ENCODE results near the gene NUPR2. TPM values are rescaled to one million over a fixed set of nuclear protein-coding genes. Genes with fewer than 3 reads are reported as not detected.
"Not testable (repeated sequence)": the region's sequence is repeated elsewhere in the genome, so short reads cannot be mapped to it uniquely, and the experiment has no call there.

The NUPR2 gene
- total RNA-seq, 3 donors from 2014 or later (not counting 1 experiment from before 2014, with no cell fraction given) = not detected

DNA sequence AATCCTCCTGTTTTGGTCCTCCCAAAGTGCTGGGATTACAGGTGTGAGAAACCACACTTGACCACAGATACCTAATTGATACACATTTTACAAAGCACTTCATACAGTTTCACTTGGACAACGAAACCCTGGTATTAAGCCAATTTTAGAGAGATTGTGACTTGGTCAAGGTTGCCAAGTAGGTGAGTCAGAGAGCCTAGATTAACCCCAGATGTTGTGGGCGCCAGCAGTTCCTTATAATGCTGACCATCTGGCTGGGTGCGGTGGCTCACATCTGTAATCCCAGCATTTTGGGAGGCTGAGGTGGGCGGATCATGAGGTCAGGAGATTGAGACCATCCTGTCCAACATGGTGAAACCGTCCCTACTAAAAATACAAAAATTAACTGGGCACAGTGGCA, 18.5 kb downstream of the NUPR2 start:
- Histone ChIP-seq H3K4me3 (ENCODE audit: low read length) (no peak overlapping the region), H3K27me3 (ENCODE audit: control insufficient read depth, insufficient read depth, low read length) (no peaks in the 10 kb centered on the region), H3K9me3 (ENCODE audit: control insufficient read depth, insufficient read depth, low read length) (no peaks in the 10 kb centered on the region), H3K36me3 (ENCODE audit: control insufficient read depth, insufficient read depth, low read length) (peaks cover 34% of the 10 kb centered on the region), H3K4me1 (ENCODE audit: control insufficient read depth, insufficient read depth, low read length) (no peaks in the 10 kb centered on the region), H3K27ac (ENCODE audit: low read length) (no peak overlapping the region)
- H3K36me3 Mint-ChIP-seq = no peaks in the 10 kb centered on the region
- no peaks in the 10 kb centered on the region for H3K9me3 Mint-ChIP-seq
- no peak overlapping the region for H3K4me3 Mint-ChIP-seq
- 93% methylated on average over 5 of the region's 5 CpGs for WGBS (ENCODE audit: insufficient coverage)
- no peaks in the 10 kb centered on the region for H3K27me3 Mint-ChIP-seq (ENCODE audit: low read depth in 2 of 2)
- no peak for DNase-seq
- TF ChIP-seq, protein P1, sequence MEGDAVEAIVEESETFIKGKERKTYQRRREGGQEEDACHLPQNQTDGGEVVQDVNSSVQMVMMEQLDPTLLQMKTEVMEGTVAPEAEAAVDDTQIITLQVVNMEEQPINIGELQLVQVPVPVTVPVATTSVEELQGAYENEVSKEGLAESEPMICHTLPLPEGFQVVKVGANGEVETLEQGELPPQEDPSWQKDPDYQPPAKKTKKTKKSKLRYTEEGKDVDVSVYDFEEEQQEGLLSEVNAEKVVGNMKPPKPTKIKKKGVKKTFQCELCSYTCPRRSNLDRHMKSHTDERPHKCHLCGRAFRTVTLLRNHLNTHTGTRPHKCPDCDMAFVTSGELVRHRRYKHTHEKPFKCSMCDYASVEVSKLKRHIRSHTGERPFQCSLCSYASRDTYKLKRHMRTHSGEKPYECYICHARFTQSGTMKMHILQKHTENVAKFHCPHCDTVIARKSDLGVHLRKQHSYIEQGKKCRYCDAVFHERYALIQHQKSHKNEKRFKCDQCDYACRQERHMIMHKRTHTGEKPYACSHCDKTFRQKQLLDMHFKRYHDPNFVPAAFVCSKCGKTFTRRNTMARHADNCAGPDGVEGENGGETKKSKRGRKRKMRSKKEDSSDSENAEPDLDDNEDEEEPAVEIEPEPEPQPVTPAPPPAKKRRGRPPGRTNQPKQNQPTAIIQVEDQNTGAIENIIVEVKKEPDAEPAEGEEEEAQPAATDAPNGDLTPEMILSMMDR (IDR thresholded peaks at IDR 0.05) = no peak
- no peak for ATAC-seq
- intact Hi-C loops (cut with micrococcal nuclease) = no loop called here
- peaks cover 0 to 9% of the 10 kb centered on the region in 2 donors for H3K4me1 Mint-ChIP-seq
- no peak overlapping the region for H3K27ac Mint-ChIP-seq

- H3K27ac Mint-ChIP-seq = peak within 1 kb of the TSS in 1 of 2 donors; percentile 58
- H3K4me3 Mint-ChIP-seq = no peak within 1 kb of the TSS
- no peaks in the 10 kb centered on the region for H3K4me1 Mint-ChIP-seq
- intact Hi-C loops (cut with micrococcal nuclease) = no loop called here
- H3K9me3 Mint-ChIP-seq = no peaks in the 10 kb centered on the region
- ATAC-seq (peak in 1 of 3 donors; percentile 34), DNase-seq (no peak)
- Histone ChIP-seq H3K9me3 (ENCODE audit: control insufficient read depth, insufficient read depth, low read length) (no peaks in the 10 kb centered on the region), H3K27ac (ENCODE audit: low read length) (no peak within 1 kb of the TSS), H3K27me3 (ENCODE audit: control insufficient read depth, insufficient read depth, low read length) (no peaks in the 10 kb centered on the region), H3K4me1 (ENCODE audit: control insufficient read depth, insufficient read depth, low read length) (no peaks in the 10 kb centered on the region), H3K4me3 (ENCODE audit: low read length) (no peak within 1 kb of the TSS), H3K36me3 (ENCODE audit: control insufficient read depth, insufficient read depth, low read length) (no peaks in the 10 kb centered on the region)
- H3K27me3 Mint-ChIP-seq (ENCODE audit: low read depth in 2 of 2) = no peaks in the 10 kb centered on the region
- TF ChIP-seq, protein P1 (IDR thresholded peaks at IDR 0.05) = no peak
- 83% methylated on average over 19 of the region's 19 CpGs for WGBS (ENCODE audit: insufficient coverage)
- no peaks in the 10 kb centered on the region for H3K36me3 Mint-ChIP-seq
Measured at GRCh38 chr7:56092789-56093531, 23.3 kb downstream of the NUPR2 start, which contains the start of gene PHKG1. TSS of gene PHKG1 (minus strand) at chr7:56092952. CDS start at chr7:56088941, 4,011 bp downstream.

- WGBS (ENCODE audit: insufficient coverage) = 90% methylated on average over 5 of the region's 6 CpGs
- H3K27me3 Mint-ChIP-seq (ENCODE audit: low read depth in 2 of 2); H3K4me1 Mint-ChIP-seq; H3K36me3 ChIP-seq (ENCODE audit: control insufficient read depth, insufficient read depth, low read length); H3K9me3 ChIP-seq (ENCODE audit: control insufficient read depth, insufficient read depth, low read length); intact Hi-C loops (cut with micrococcal nuclease); H3K4me3 Mint-ChIP-seq; H3K4me3 ChIP-seq (ENCODE audit: low read length); H3K9me3 Mint-ChIP-seq; H3K27ac Mint-ChIP-seq; H3K27me3 ChIP-seq (ENCODE audit: control insufficient read depth, insufficient read depth, low read length); H3K27ac ChIP-seq (ENCODE audit: low read length); ATAC-seq; DNase-seq; H3K36me3 Mint-ChIP-seq; H3K4me1 ChIP-seq (ENCODE audit: control insufficient read depth, insufficient read depth, low read length): not testable (repeated sequence)
Measured at GRCh38 chr7:56092388-56092787, 23.8 kb downstream of the NUPR2 start.

DNA sequence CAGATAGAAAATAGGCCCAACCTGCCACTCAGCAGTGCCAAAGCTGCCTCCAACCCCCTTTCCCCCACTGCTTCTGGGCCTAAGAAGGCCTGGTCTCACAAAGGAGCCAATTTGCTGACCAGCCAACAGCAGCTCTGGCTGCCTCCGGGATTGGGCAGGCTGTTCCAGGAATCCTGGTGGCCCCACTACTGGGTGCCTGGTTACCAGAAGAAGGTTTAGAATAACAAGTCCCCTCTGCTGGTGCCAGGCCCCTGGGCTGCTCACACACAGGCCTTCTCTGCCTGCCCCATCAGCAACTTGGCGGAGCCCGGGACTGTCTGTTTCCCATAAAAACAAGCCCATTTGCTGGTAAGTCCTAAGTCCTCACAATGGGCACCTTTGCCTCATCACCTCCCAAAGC, 24.6 kb downstream of the NUPR2 start:
- no peak for ATAC-seq
- intact Hi-C loops (cut with micrococcal nuclease) = no loop called here
- H3K4me3 Mint-ChIP-seq = no peak overlapping the region

More for the DNA sequence above, 24.6 kb downstream of the NUPR2 start:
- Mint-ChIP-seq H3K36me3 (no peaks in the 10 kb centered on the region), H3K9me3 (no peaks in the 10 kb centered on the region), H3K27me3 (ENCODE audit: low read depth in 2 of 2) (no peaks in the 10 kb centered on the region), H3K27ac (peak overlapping the region in 1 of 2 donors; percentile 58), H3K4me1 (no peaks in the 10 kb centered on the region)
- H3K4me3 ChIP-seq (ENCODE audit: low read length) = no peak overlapping the region
- WGBS (ENCODE audit: insufficient coverage) = 98% methylated on average over 3 of the region's 3 CpGs
- TF ChIP-seq, protein P1 (IDR thresholded peaks at IDR 0.05) = no peak
- H3K4me1 ChIP-seq (ENCODE audit: control insufficient read depth, insufficient read depth, low read length) = no peaks in the 10 kb centered on the region
- no peak overlapping the region for H3K27ac ChIP-seq (ENCODE audit: low read length)
- no peaks in the 10 kb centered on the region for H3K36me3 ChIP-seq (ENCODE audit: control insufficient read depth, insufficient read depth, low read length)
- H3K27me3 ChIP-seq (ENCODE audit: control insufficient read depth, insufficient read depth, low read length) = no peaks in the 10 kb centered on the region
- no peaks in the 10 kb centered on the region for H3K9me3 ChIP-seq (ENCODE audit: control insufficient read depth, insufficient read depth, low read length)
- no peak for DNase-seq

Measured in natural killer cell (primary cell).